HepG2 (cell line): ENCODE measurements around the gene SRSF10. TPM values are rescaled to one million over a fixed set of nuclear protein-coding genes. Genes with fewer than 3 reads are reported as not detected.

Experiments used
- AKAP8 ChIP-seq: sonication (generic); formaldehyde crosslinking; IDR thresholded peaks from 2 replicates; pipeline ENCODE4 v1.5.1; 2020; ENCODE audit warnings: mild to moderate bottlenecking, missing genetic modification reagents
- CBFB ChIP-seq: sonication (generic); formaldehyde crosslinking; IDR thresholded peaks from 2 replicates; pipeline ENCODE4 v1.4.0; 2020; ENCODE audit warnings: missing genetic modification reagents
- CBX5 ChIP-seq: sonication (generic); formaldehyde crosslinking; IDR thresholded peaks from 2 replicates; pipeline ENCODE4 v1.4.0; 2020; ENCODE audit warnings: missing genetic modification reagents, borderline replicate concordance
- HIVEP1 ChIP-seq: sonication (generic); formaldehyde crosslinking; IDR thresholded peaks from 2 replicates; pipeline ENCODE4 v1.4.0; 2020; ENCODE audit warnings: mild to moderate bottlenecking, missing genetic modification reagents
- MEIS1 ChIP-seq: sonication (generic); formaldehyde crosslinking; IDR thresholded peaks from 2 replicates; pipeline ENCODE4 v1.9.0; 2021; ENCODE audit warnings: mild to moderate bottlenecking, missing genetic modification reagents, moderate library complexity, borderline replicate concordance
- NFKBIZ ChIP-seq: IDR thresholded peaks from 2 replicates; pipeline ENCODE4 v1.6.1; 2018; ENCODE audit warnings: missing genetic modification reagents, missing compliant biosample characterization
- NFYB ChIP-seq: sonication (generic); formaldehyde crosslinking; IDR thresholded peaks from 2 replicates; pipeline ENCODE4 v1.4.0; 2020; ENCODE audit warnings: missing genetic modification reagents
- PHF20 ChIP-seq: sonication (generic); formaldehyde crosslinking; IDR thresholded peaks from 2 replicates; pipeline ENCODE4 v1.5.0; 2020; ENCODE audit warnings: mild to moderate bottlenecking, missing genetic modification reagents
- RFXAP ChIP-seq: sonication (generic); formaldehyde crosslinking; IDR thresholded peaks from 2 replicates; pipeline ENCODE4 v1.4.0; 2020; ENCODE audit warnings: missing genetic modification reagents, borderline replicate concordance
- SOX6 ChIP-seq, 2 experiments: fragments of 450-650 bp in 1 of 2; sonication (generic) in 1 of 2; formaldehyde crosslinking in 1 of 2; IDR thresholded peaks; 2 replicates each; pipeline versions ENCODE4 v1.4.0 to v1.6.1; 2017 to 2020; ENCODE audit warnings: antibody characterized with exemption in 1 of 2, mild to moderate bottlenecking in 1 of 2, missing genetic modification reagents in 1 of 2
- ZNF143 ChIP-seq: sonication (generic); formaldehyde crosslinking; IDR thresholded peaks from 2 replicates; pipeline ENCODE4 v1.4.0; 2020; ENCODE audit warnings: missing genetic modification reagents
- ZNF281 ChIP-seq: sonication (generic); formaldehyde crosslinking; IDR thresholded peaks from 2 replicates; pipeline ENCODE4 v1.4.0; 2020; ENCODE audit warnings: missing genetic modification reagents, borderline replicate concordance
- ZNF331 ChIP-seq: sonication (generic); formaldehyde crosslinking; IDR thresholded peaks from 2 replicates; pipeline ENCODE4 v1.4.0; 2020; ENCODE audit warnings: missing genetic modification reagents
- ZNF430 ChIP-seq: sonication (generic); formaldehyde crosslinking; IDR thresholded peaks from 2 replicates; pipeline ENCODE4 v1.9.0; 2021; ENCODE audit warnings: mild to moderate bottlenecking, missing genetic modification reagents
- ZNF563 ChIP-seq: sonication (generic); formaldehyde crosslinking; IDR thresholded peaks from 2 replicates; pipeline ENCODE4 v1.8.0; 2022; ENCODE audit warnings: mild to moderate bottlenecking, moderate library complexity, missing genetic modification reagents
- ZNF781 ChIP-seq: sonication (generic); formaldehyde crosslinking; IDR thresholded peaks from 2 replicates; pipeline ENCODE4 v1.5.1; 2020; ENCODE audit warnings: borderline replicate concordance, mild to moderate bottlenecking, missing genetic modification reagents; ENCODE audit errors: not compliant biosample characterization
- ZNF816 ChIP-seq: sonication (generic); formaldehyde crosslinking; IDR thresholded peaks from 2 replicates; pipeline ENCODE4 v1.8.0; 2022; ENCODE audit warnings: missing genetic modification reagents, mild to moderate bottlenecking, borderline replicate concordance
- polyA plus RNA-seq, 8 experiments: library from polyadenylated mRNA; depleted of rRNA in 3 of 8; stranded (reverse) in 7 of 8; unstranded in 1 of 8; fragments of >200 nt; fragmentation: Illumina TruSeq in 4 of 8; extraction: Trizol in 4 of 8; gene quantifications; 2 replicates each; pipeline versions ENCODE4 v1.2.1 to v1.2.3, GENCODE V29; 2011 to 2016; ENCODE audit warnings: low read depth in 4 of 8, missing spikeins in 1 of 8, mixed read lengths in 1 of 8; ENCODE audit not compliant: insufficient read depth in 1 of 8
- total RNA-seq, 5 experiments: library from RNA; depleted of rRNA; stranded (reverse); fragments of >200 nt; fragmentation: Illumina TruSeq; extraction: Trizol; gene quantifications; 2 replicates each; pipeline ENCODE4 v1.2.3, GENCODE V29; 2016; ENCODE audit warnings: low read depth in 1 of 5
- TF ChIP-seq, protein P1 (sequence below): sonication (generic); formaldehyde crosslinking; IDR thresholded peaks from 2 replicates; pipeline ENCODE4 v1.5.1; 2020; ENCODE audit warnings: missing genetic modification reagents, mild to moderate bottlenecking, borderline replicate concordance
- TF ChIP-seq, protein P2 (sequence below): sonication (generic); formaldehyde crosslinking; IDR thresholded peaks from 2 replicates; pipeline ENCODE4 v1.8.1; 2022; ENCODE audit warnings: low read depth, mild to moderate bottlenecking, missing genetic modification reagents
- TF ChIP-seq, protein P3 (sequence below): sonication (generic); formaldehyde crosslinking; IDR thresholded peaks from 2 replicates; pipeline ENCODE4 v1.4.0; 2020; ENCODE audit warnings: missing genetic modification reagents, mild to moderate bottlenecking, borderline replicate concordance
- TF ChIP-seq, protein P4 (sequence below): sonication (generic); formaldehyde crosslinking; IDR thresholded peaks from 2 replicates; pipeline ENCODE4 v1.4.0; 2020; ENCODE audit warnings: mild to moderate bottlenecking, missing genetic modification reagents

The SRSF10 gene
- total and polyA plus RNA-seq, 2 of the 13 experiments (the other 11 are each of a cell fraction or from before 2014, with no cell fraction given): 126 to 186 TPM

DNA sequence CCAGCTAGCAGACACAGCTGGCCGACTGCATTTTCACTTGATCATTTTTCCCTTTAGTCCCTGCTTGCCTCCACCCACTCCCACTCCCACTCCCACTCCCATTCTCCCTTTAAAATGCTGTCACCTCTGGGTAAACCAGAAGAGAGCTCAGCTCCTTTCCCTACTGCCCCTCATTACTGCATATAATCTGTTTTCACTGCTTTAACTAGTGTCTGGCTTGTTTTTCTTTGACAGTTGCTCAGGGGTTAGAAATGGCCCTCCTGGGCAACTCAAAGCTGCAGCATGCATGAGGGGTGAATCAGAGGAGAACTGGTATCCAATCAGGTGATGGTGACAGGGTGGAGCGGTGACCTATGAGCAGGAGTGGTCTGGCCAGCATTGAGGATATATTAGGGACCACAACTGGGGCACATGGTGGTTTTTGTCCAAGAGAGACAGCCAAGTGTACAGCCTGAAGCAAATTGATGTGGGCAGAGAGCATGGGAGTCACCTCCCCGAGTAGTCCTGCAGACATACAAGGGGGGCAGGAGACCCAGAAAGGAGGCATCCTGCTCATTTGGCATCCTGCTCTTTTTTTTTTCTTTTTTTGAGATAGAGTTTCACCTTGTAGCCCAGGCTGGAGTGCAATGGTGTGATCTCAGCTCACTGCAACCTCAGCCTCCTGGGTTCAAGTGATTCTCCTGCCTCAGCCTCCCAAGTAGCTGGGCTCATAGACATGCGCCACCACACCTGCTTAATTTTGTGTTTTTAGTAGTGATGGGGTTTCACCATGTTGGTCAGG, 42.6 kb upstream of the SRSF10 start (continued):
- no peak for TF ChIP-seq SOX6 (IDR thresholded peaks at IDR 0.05)
- TF ChIP-seq SOX6 (CRISPR knock-in tag; IDR thresholded peaks at IDR 0.05): no peak
- TF ChIP-seq ZNF281 (CRISPR knock-in tag): no peak
- TF ChIP-seq ZNF331 (CRISPR knock-in tag): no peak
- TF ChIP-seq NFKBIZ (CRISPR knock-in tag): no peak
- peak; percentile 29; the same call in 1 of the 2 replicates for TF ChIP-seq ZNF430 (CRISPR knock-in tag)
- TF ChIP-seq NFYB (CRISPR knock-in tag): peak; percentile 72
- no peak for TF ChIP-seq CBFB (CRISPR knock-in tag)
- TF ChIP-seq, protein P1, sequence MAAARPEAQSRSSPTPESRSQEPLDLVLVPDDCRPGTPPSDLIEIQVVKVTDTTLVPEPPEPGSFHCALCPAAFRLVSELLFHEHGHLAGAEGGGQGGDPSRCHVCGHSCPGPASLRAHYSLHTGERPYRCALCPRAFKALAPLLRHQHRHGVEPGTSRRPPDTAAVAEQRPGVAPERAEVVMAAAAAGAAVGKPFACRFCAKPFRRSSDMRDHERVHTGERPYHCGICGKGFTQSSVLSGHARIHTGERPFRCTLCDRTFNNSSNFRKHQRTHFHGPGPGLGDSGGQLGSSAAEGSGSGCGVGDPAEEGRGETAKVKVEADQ (CRISPR knock-in tag): peak; percentile 55; the same call in 1 of the 2 replicates
- no peak for TF ChIP-seq AKAP8
- no peak for TF ChIP-seq ZNF816 (CRISPR knock-in tag)
- no peak for TF ChIP-seq RFXAP (CRISPR knock-in tag)
- no peak; the same call in 1 of the 2 replicates for TF ChIP-seq PHF20 (CRISPR knock-in tag)
- TF ChIP-seq HIVEP1: no peak
- TF ChIP-seq CBX5: no peak
- no peak for TF ChIP-seq MEIS1 (CRISPR knock-in tag)
- TF ChIP-seq ZNF563 (CRISPR knock-in tag): no peak
- TF ChIP-seq, protein P2, sequence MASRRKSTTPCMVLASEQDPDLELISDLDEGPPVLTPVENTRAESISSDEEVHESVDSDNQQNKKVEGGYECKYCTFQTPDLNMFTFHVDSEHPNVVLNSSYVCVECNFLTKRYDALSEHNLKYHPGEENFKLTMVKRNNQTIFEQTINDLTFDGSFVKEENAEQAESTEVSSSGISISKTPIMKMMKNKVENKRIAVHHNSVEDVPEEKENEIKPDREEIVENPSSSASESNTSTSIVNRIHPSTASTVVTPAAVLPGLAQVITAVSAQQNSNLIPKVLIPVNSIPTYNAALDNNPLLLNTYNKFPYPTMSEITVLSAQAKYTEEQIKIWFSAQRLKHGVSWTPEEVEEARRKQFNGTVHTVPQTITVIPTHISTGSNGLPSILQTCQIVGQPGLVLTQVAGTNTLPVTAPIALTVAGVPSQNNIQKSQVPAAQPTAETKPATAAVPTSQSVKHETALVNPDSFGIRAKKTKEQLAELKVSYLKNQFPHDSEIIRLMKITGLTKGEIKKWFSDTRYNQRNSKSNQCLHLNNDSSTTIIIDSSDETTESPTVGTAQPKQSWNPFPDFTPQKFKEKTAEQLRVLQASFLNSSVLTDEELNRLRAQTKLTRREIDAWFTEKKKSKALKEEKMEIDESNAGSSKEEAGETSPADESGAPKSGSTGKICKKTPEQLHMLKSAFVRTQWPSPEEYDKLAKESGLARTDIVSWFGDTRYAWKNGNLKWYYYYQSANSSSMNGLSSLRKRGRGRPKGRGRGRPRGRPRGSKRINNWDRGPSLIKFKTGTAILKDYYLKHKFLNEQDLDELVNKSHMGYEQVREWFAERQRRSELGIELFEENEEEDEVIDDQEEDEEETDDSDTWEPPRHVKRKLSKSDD (CRISPR knock-in tag): no peak
- TF ChIP-seq, protein P3, sequence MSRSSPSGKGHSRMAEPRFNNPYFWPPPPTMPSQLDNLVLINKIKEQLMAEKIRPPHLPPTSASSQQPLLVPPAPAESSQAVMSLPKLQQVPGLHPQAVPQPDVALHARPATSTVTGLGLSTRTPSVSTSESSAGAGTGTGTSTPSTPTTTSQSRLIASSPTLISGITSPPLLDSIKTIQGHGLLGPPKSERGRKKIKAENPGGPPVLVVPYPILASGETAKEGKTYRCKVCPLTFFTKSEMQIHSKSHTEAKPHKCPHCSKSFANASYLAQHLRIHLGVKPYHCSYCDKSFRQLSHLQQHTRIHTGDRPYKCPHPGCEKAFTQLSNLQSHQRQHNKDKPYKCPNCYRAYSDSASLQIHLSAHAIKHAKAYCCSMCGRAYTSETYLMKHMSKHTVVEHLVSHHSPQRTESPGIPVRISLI (CRISPR knock-in tag): 0 out of 2 replicates have a peak, but pooled peaks have one; percentile 25
- TF ChIP-seq, protein P4, sequence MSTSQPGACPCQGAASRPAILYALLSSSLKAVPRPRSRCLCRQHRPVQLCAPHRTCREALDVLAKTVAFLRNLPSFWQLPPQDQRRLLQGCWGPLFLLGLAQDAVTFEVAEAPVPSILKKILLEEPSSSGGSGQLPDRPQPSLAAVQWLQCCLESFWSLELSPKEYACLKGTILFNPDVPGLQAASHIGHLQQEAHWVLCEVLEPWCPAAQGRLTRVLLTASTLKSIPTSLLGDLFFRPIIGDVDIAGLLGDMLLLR (CRISPR knock-in tag): no peak
- TF ChIP-seq ZNF143: no peak
- TF ChIP-seq ZNF781 (CRISPR knock-in tag): no peak
